A673 (cell line): Measurements from ENCODE around the gene NT5DC2. TPM values are rescaled to one million over a fixed set of nuclear protein-coding genes. Genes with fewer than 3 reads are reported as not detected.

Source experiments
- BruUV-seq: library from RNA; stranded (reverse); fragments of 400-500 nt; replicated peaks from 2 replicates; lab custom pipeline; 2021; lab: Mats Ljungman, UMichigan
- CTCF ChIA-PET: fragments of 300-600 bp; sonication (Branson Sonifier 250); formaldehyde crosslinking; loops from one replicate; lab custom pipeline; 2022; ENCODE audit warnings: antibody characterized with exemption; lab: Charles Lee
- POLR2A ChIA-PET: fragments of 300-600 bp; sonication (Branson Sonifier 250); formaldehyde crosslinking; loops from one replicate; lab custom pipeline; 2022; ENCODE audit warnings: antibody characterized with exemption; ENCODE audit not compliant: low non-redundant PET; lab: Charles Lee
- DNase-seq: peaks from one replicate; pipeline ENCODE4 v3.0.0-alpha.2; 2015; ENCODE audit warnings: low spot score
- H3K27ac ChIP-seq: fragments of 200-600 bp; sonication (generic); 2 replicates; pipeline ENCODE4 v1.5.1; 2016; ENCODE audit warnings: mixed run types, low read depth, mild to moderate bottlenecking, mixed read lengths, antibody characterized with exemption, low read length; ENCODE audit not compliant: poor library complexity, severe bottlenecking
- H3K27me3 ChIP-seq: fragments of 200-600 bp; sonication (generic); replicated peaks from 2 replicates; pipeline ENCODE4 v1.6.1; 2017; ENCODE audit warnings: mixed run types, low read depth, mild to moderate bottlenecking, mixed read lengths, antibody characterized with exemption, low read length; ENCODE audit not compliant: insufficient read depth, poor library complexity
- H3K36me3 ChIP-seq: fragments of 200-600 bp; sonication (generic); 2 replicates; pipeline ENCODE4 v1.6.1; 2016; ENCODE audit warnings: mixed run types, mild to moderate bottlenecking, mixed read lengths, antibody characterized with exemption, low read length; ENCODE audit not compliant: insufficient read depth, poor library complexity, severe bottlenecking
- H3K4me1 ChIP-seq: fragments of 200-600 bp; sonication (generic); 2 replicates; pipeline ENCODE4 v1.6.1; 2017; ENCODE audit warnings: mixed run types, mild to moderate bottlenecking, mixed read lengths, antibody characterized with exemption, low read length; ENCODE audit not compliant: insufficient read depth, poor library complexity, severe bottlenecking
- H3K4me3 ChIP-seq: fragments of 200-600 bp; sonication (generic); 2 replicates; pipeline ENCODE4 v1.5.1; 2016; ENCODE audit warnings: low read depth, mixed run types, mild to moderate bottlenecking, mixed read lengths, low read length; ENCODE audit not compliant: poor library complexity, severe bottlenecking
- H3K9me3 ChIP-seq: fragments of 200-600 bp; sonication (generic); 2 replicates; pipeline ENCODE4 v1.6.1; 2016; ENCODE audit warnings: mixed run types, low read depth, mild to moderate bottlenecking, mixed read lengths, antibody characterized with exemption, low read length; ENCODE audit not compliant: poor library complexity, severe bottlenecking
- EZH2 ChIP-seq: fragments of 200-600 bp; sonication (generic); IDR thresholded peaks from 2 replicates; pipeline ENCODE4 v1.6.1; 2017; ENCODE audit warnings: borderline replicate concordance, low read depth, mild to moderate bottlenecking, mixed read lengths, antibody characterized with exemption, low read length; ENCODE audit not compliant: poor library complexity, severe bottlenecking
- intact Hi-C: fragments of 100-400 bp; cut with micrococcal nuclease; formaldehyde crosslinking; loops from one replicate; pipeline ENCODE4 v1.10.0; 2022; ENCODE audit not compliant: unreplicated experiment
- total RNA-seq: library from RNA; stranded (reverse); gene quantifications from 2 replicates; pipeline ENCODE4 v1.2.3, GENCODE V29; 2021
- TF ChIP-seq, protein P1 (sequence below): fragments of 300-800, 200-600 bp; sonication (generic); conservative IDR thresholded peaks from 2 replicates; pipeline ENCODE4 v1.5.1; 2017; ENCODE audit warnings: low read depth, mild to moderate bottlenecking, antibody characterized with exemption, low read length, moderate library complexity, mixed read lengths

The NT5DC2 gene
- total RNA-seq, 1 experiment from 2014 or later = 108 TPM

DNA sequence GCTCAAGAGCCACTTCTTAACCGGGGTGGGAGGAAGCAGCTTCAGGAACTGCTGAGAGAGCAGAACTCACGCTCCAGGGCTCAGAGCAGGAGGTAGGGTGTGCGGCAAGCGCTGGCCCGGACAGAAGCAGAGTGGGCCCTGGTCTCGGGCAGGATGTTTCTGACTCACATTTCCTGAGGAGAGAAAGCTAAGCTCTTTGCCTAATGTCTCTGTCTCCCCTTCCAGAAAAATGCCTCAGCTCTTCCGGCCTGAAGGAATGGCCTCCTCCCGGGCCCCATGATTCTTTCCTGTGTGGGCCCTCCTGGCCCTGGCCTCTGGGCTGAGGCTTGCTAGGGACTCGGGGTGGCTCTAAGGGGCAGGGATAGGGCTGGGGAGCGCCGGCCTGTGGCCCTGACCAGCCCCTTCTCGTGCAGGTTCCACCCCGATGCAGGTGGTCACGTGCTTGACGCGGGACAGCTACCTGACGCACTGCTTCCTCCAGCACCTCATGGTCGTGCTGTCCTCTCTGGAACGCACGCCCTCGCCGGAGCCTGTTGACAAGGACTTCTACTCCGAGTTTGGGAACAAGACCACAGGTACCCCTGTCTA, 42.6 kb downstream of the NT5DC2 start:
- POLR2A ChIA-PET = no interaction called here
- peaks cover 3% of the 10 kb centered on the region for H3K36me3 ChIP-seq

DNA sequence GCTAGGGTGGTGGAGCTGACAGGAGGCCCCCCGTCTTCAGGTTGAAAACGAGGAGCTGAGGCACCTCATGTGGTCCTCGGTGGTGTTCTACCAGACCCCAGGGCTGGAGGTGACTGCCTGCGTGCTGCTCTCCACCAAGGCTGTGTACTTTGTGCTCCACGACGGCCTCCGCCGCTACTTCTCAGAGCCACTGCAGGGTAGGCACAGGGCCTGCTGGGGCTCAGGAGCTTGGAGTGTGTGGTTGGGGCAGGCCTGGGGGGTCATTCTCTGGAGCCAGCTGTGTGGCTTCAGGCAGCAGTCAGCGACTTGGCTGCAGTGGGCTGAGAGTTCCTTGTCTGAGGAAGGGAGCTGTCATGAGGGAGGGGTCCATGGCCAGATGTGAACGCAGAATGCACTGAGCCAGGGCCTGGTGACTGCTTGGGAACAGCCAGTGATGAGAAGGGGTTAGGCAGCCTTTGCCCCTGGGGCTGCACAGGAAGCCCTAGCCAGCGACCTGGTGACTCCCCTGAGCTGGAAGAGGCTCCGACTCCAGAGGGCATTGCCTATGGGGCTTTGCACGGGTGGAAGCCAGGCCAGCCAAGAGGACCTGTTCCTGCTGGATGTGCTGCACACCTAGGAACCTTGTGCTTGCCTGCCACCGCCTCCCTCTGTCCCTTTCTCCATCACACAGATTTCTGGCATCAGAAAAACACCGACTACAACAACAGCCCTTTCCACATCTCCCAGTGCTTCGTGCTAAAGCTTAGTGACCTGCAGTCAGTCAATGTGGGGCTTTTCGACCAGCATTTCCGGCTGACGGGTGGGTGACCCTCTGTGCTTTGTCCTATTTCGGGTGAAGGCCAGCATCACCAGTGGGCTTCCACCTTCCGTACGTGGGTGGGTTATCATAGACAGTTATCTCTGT, 43.4 kb downstream of the NT5DC2 start:
- H3K4me3 ChIP-seq = no peak overlapping the region
- no peak overlapping the region for H3K27ac ChIP-seq
- TF ChIP-seq, protein P1, sequence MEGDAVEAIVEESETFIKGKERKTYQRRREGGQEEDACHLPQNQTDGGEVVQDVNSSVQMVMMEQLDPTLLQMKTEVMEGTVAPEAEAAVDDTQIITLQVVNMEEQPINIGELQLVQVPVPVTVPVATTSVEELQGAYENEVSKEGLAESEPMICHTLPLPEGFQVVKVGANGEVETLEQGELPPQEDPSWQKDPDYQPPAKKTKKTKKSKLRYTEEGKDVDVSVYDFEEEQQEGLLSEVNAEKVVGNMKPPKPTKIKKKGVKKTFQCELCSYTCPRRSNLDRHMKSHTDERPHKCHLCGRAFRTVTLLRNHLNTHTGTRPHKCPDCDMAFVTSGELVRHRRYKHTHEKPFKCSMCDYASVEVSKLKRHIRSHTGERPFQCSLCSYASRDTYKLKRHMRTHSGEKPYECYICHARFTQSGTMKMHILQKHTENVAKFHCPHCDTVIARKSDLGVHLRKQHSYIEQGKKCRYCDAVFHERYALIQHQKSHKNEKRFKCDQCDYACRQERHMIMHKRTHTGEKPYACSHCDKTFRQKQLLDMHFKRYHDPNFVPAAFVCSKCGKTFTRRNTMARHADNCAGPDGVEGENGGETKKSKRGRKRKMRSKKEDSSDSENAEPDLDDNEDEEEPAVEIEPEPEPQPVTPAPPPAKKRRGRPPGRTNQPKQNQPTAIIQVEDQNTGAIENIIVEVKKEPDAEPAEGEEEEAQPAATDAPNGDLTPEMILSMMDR = no peak
- TF ChIP-seq EZH2 = no peak
- DNase-seq = no peak
- no peaks in the 10 kb centered on the region for H3K27me3 ChIP-seq
- H3K9me3 ChIP-seq = no peaks in the 10 kb centered on the region
- ChIA-PET POLR2A (no interaction called here), CTCF (no interaction called here)
- H3K4me1 ChIP-seq = no peaks in the 10 kb centered on the region
- intact Hi-C loops = no loop called here
- peaks cover 3% of the 10 kb centered on the region for H3K36me3 ChIP-seq
- no TSS peak for BruUV-seq

More for the DNA sequence above, 42.6 kb downstream of the NT5DC2 start:
- H3K9me3 ChIP-seq = no peaks in the 10 kb centered on the region
- no peak overlapping the region for H3K4me3 ChIP-seq
- intact Hi-C loops = no loop called here
- no peaks in the 10 kb centered on the region for H3K27me3 ChIP-seq
- TF ChIP-seq EZH2 = no peak
- TF ChIP-seq, protein P1 = no peak
- CTCF ChIA-PET = no interaction called here
- no peak overlapping the region for H3K27ac ChIP-seq
- H3K4me1 ChIP-seq = no peaks in the 10 kb centered on the region
- DNase-seq = no peak
- BruUV-seq = no TSS peak

DNA sequence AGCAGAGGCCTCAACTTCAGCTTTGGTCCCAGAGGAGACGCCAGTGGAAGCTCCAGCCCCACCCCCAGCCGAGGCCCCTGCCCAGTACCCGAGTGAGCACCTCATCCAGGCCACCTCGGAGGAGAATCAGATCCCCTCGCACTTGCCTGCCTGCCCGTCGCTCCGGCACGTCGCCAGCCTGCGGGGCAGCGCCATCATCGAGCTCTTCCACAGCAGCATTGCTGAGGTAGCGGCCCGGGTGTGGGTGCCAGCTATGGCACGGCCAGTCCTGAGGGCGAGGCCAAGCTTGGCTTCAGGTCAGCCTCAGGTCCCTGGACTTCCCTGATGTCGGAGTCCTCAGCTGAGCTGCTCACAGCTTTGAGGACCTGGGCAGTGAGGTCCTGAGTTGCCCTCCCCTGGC, 44.2 kb downstream of the NT5DC2 start:
- ChIA-PET CTCF (no interaction called here), POLR2A (no interaction called here)
- intact Hi-C loops = no loop called here
- DNase-seq = no peak
- Histone ChIP-seq H3K27me3 (no peaks in the 10 kb centered on the region), H3K4me1 (no peaks in the 10 kb centered on the region), H3K4me3 (no peak overlapping the region), H3K36me3 (peaks cover 3% of the 10 kb centered on the region), H3K9me3 (no peaks in the 10 kb centered on the region), H3K27ac (no peak overlapping the region)
- TF ChIP-seq, protein P1 = no peak
- no peak for TF ChIP-seq EZH2
- BruUV-seq = no TSS peak
